SK-N-SH (cell line): ENCODE data around the gene AP1M2.

Experiments used
- NRF1 ChIP-seq: IDR thresholded peaks from 2 replicates; pipeline ENCODE4 v1.6.1; 2012; ENCODE audit warnings: low read depth, mild to moderate bottlenecking, low read length
- RCOR1 ChIP-seq: fragments of 150-350 bp; IDR thresholded peaks from 2 replicates; pipeline ENCODE4 v1.6.1; 2017; ENCODE audit warnings: antibody characterized with exemption, low read length
- TCF12 ChIP-seq: IDR thresholded peaks from 2 replicates; pipeline ENCODE4 v1.4.0; 2012
- TF ChIP-seq, protein P1 (sequence below): fragments of 200-600 bp; sonication (generic); IDR thresholded peaks from 2 replicates; pipeline ENCODE4 v1.6.1; 2017; ENCODE audit warnings: antibody characterized with exemption, mild to moderate bottlenecking, moderate library complexity

DNA sequence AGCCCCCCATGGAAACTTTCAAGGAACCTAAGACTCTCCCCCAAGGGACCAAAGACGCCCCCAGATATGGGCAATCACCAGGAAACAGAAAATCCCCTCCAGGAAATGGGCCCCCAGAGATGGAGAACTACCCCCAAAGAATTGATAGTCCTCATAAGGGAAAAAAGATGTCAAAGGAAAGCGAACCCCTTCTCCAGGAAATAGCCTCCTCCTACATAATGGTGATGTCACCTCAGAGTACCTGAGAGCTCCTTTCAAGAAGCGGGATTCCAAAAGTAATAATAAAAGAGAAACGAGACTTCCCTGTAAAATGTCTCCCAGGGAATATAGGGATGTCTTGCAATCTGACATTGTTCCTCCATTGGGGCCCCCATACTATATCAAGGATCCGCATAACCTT lies 19.5 kb downstream of the AP1M2 start:
- TF ChIP-seq, protein P1, sequence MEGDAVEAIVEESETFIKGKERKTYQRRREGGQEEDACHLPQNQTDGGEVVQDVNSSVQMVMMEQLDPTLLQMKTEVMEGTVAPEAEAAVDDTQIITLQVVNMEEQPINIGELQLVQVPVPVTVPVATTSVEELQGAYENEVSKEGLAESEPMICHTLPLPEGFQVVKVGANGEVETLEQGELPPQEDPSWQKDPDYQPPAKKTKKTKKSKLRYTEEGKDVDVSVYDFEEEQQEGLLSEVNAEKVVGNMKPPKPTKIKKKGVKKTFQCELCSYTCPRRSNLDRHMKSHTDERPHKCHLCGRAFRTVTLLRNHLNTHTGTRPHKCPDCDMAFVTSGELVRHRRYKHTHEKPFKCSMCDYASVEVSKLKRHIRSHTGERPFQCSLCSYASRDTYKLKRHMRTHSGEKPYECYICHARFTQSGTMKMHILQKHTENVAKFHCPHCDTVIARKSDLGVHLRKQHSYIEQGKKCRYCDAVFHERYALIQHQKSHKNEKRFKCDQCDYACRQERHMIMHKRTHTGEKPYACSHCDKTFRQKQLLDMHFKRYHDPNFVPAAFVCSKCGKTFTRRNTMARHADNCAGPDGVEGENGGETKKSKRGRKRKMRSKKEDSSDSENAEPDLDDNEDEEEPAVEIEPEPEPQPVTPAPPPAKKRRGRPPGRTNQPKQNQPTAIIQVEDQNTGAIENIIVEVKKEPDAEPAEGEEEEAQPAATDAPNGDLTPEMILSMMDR = no peak
- no peak for TF ChIP-seq RCOR1
- TF ChIP-seq NRF1 = no peak
- TF ChIP-seq TCF12 = no peak
